OCI-LY3 (cell line): ENCODE data around the gene IGSF5.

Source experiments
- EZH2phosphoT487 ChIP-seq: fragments of 200-600 bp; shearing (Covaris generic); IDR thresholded peaks from 2 replicates; pipeline ENCODE4 v1.6.1; 2018; ENCODE audit warnings: antibody characterized with exemption, mixed run types, low read depth
- TF ChIP-seq, protein P1 (sequence below): fragments of 200-600, 300-600 bp; sonication (generic); IDR thresholded peaks from 2 replicates; pipeline ENCODE4 v1.5.1; 2014; ENCODE audit warnings: antibody characterized with exemption, low read length, low read depth

DNA sequence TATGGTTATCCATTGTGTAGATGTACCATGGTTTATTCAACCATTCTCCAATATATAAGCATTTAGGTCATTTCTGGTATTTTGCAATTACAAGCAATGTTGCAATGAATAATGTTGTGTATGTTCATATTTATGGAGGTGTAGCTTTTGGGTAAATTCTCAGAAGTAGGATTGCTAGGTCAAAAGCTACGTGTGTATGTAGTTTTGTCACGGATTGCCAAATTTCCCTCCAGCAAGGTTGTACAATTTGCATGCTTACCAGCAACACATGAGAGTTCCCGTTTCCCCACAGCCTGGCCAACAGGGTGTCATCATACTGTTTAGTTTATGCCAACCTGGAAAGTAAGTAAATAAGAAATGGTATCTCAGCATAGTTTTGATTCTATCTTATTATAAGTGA, 36.3 kb downstream of the IGSF5 start:
- TF ChIP-seq, protein P1, sequence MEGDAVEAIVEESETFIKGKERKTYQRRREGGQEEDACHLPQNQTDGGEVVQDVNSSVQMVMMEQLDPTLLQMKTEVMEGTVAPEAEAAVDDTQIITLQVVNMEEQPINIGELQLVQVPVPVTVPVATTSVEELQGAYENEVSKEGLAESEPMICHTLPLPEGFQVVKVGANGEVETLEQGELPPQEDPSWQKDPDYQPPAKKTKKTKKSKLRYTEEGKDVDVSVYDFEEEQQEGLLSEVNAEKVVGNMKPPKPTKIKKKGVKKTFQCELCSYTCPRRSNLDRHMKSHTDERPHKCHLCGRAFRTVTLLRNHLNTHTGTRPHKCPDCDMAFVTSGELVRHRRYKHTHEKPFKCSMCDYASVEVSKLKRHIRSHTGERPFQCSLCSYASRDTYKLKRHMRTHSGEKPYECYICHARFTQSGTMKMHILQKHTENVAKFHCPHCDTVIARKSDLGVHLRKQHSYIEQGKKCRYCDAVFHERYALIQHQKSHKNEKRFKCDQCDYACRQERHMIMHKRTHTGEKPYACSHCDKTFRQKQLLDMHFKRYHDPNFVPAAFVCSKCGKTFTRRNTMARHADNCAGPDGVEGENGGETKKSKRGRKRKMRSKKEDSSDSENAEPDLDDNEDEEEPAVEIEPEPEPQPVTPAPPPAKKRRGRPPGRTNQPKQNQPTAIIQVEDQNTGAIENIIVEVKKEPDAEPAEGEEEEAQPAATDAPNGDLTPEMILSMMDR = no peak
- TF ChIP-seq EZH2phosphoT487 = no peak
